Gastrocnemius medialis (tissue), 4 donors: ENCODE data around the gene HIRA.

Experiments
- CTCF ChIP-seq, 5 experiments: fragments of 450-650 bp in 3 of 5; fragments of 200-600 bp in 2 of 5; sonication (generic) in 2 of 5; IDR thresholded peaks in 4 of 5; conservative IDR thresholded peaks in 1 of 5; 1 replicate in 4 of 5; 2 replicates in 1 of 5; pipeline ENCODE4 v1.5.1; 2016 to 2019; ENCODE audit warnings: antibody characterized with exemption in 5 of 5, mild to moderate bottlenecking in 3 of 5, moderate library complexity in 3 of 5
- POLR2A ChIP-seq, 2 donors: fragments of 450-650 bp; IDR thresholded peaks; one replicate each; pipeline ENCODE4 v1.6.1; 2017; ENCODE audit warnings: antibody characterized with exemption in 2 of 2, mild to moderate bottlenecking in 2 of 2, moderate library complexity in 2 of 2

- TF ChIP-seq CTCF (IDR thresholded peaks at IDR 0.05 in 4 of 5, conservative IDR thresholded peaks at IDR 0.05 in 1 of 5), result no peak
- TF ChIP-seq POLR2A (IDR thresholded peaks at IDR 0.05), result no peak
Observed at GRCh38 chr22:19422440-19423301, 8.9 kb downstream of the HIRA start.
